HG03521 (cell line): ENCODE results near the gene STMN3.
"Not testable (repeated sequence)": the region's sequence is repeated elsewhere in the genome, so short reads cannot be mapped to it uniquely, and the experiment has no call there.

Source experiments
- ATAC-seq: cut with Tn5 transposase; IDR thresholded peaks from one replicate; pipeline ENCODE4 v1.9.1; 2021; ENCODE audit warnings: mild to moderate bottlenecking, moderate library complexity; ENCODE audit not compliant: unreplicated experiment

The STMN3 gene

GRCh38 chr20:63639093-63639975 lies 13.9 kb downstream of the STMN3 start:
- no peak for ATAC-seq

- no peak for ATAC-seq
These were observed 16.2 kb downstream of the STMN3 start for GRCh38 chr20:63636752-63637628.

- ATAC-seq, result no peak
These were observed 17.6 kb downstream of the STMN3 start for GRCh38 chr20:63635431-63636141.

- ATAC-seq, result no peak
These were observed 19.5 kb downstream of the STMN3 start for GRCh38 chr20:63633732-63634131.

GRCh38 chr20:63631426-63631825 lies 21.8 kb downstream of the STMN3 start:
- not testable (repeated sequence) for ATAC-seq

GRCh38 chr20:63630956-63631355 lies 22.3 kb downstream of the STMN3 start:
- ATAC-seq, result not testable (repeated sequence)

- ATAC-seq, result no peak
These were observed 24.8 kb downstream of the STMN3 start for GRCh38 chr20:63628246-63628975.

GRCh38 chr20:63627751-63628245 lies 25.4 kb downstream of the STMN3 start:
- no peak for ATAC-seq

- peak; percentile 76 for ATAC-seq
These were observed 26.0 kb downstream of the STMN3 start for GRCh38 chr20:63627129-63627750.

GRCh38 chr20:63626424-63627128 lies 26.6 kb downstream of the STMN3 start, which contains the start of gene GMEB2:
TSS of gene GMEB2 (minus strand) at chr20:63627101. CDS start at chr20:63619397, 7,704 bp downstream.
- ATAC-seq, result peak; percentile 45

- no peak for ATAC-seq
These were observed 27.3 kb downstream of the STMN3 start for GRCh38 chr20:63625771-63626423.

GRCh38 chr20:63624486-63624885 lies 28.7 kb downstream of the STMN3 start:
- ATAC-seq, result no peak

- no peak for ATAC-seq
These were observed 30.5 kb downstream of the STMN3 start for GRCh38 chr20:63622732-63623131.

GRCh38 chr20:63622096-63622495 lies 31.1 kb downstream of the STMN3 start:
- no peak for ATAC-seq

- no peak for ATAC-seq
These were observed 32.2 kb downstream of the STMN3 start for GRCh38 chr20:63620991-63621390.

- no peak for ATAC-seq
These were observed 33.7 kb downstream of the STMN3 start for GRCh38 chr20:63619505-63619904.

- ATAC-seq, result no peak
These were observed 34.1 kb downstream of the STMN3 start for GRCh38 chr20:63619086-63619485.

- ATAC-seq, result no peak
These were observed 34.8 kb downstream of the STMN3 start for GRCh38 chr20:63618291-63618980.
